Lower lobe of right lung (tissue), 2 donors: ENCODE data around the gene BICD1. TPM values are rescaled to one million over a fixed set of nuclear protein-coding genes. Genes with fewer than 3 reads are reported as not detected.

ENCODE experiments used
- ATAC-seq, 2 donors: fragments of 200-7000 bp; cut with Tn5 transposase; one replicate each; pipeline ENCODE4 v1.9.1; 2020 to 2022; ENCODE audit warnings: mild to moderate bottlenecking in 2 of 2, moderate library complexity in 2 of 2
- DNase-seq: peaks from one replicate; pipeline ENCODE4 v3.0.0-alpha.2; 2020
- H3K27ac ChIP-seq: fragments of 200-600 bp; one replicate; pipeline ENCODE4 v1.8.0; 2022
- H3K27me3 ChIP-seq: fragments of 200-600 bp; one replicate; pipeline ENCODE4 v1.8.0; 2022; ENCODE audit warnings: low read depth
- H3K36me3 ChIP-seq: fragments of 200-600 bp; one replicate; pipeline ENCODE4 v1.8.0; 2022; ENCODE audit warnings: mild to moderate bottlenecking
- H3K4me1 ChIP-seq: fragments of 200-600 bp; one replicate; pipeline ENCODE4 v1.8.0; 2022
- H3K4me3 ChIP-seq: fragments of 200-600 bp; one replicate; pipeline ENCODE4 v1.8.0; 2022; ENCODE audit warnings: mild to moderate bottlenecking
- H3K9me3 ChIP-seq: fragments of 200-600 bp; one replicate; pipeline ENCODE4 v1.8.0; 2022
- intact Hi-C: fragments of 100-400 bp; cut with DNase I; formaldehyde crosslinking; loops from one replicate; pipeline ENCODE4 v1.11.0; 2022
- total RNA-seq: library from RNA; stranded (reverse); fragmentation: NEBNext Ultra II Directional; extraction: Animal tissue kit (Norgen Biotek cat#: 25700); gene quantifications from one replicate; pipeline ENCODE4 v1.2.1, GENCODE V29; 2021
- TF ChIP-seq, protein P1 (sequence below): fragments of 200-600 bp; IDR thresholded peaks from one replicate; pipeline ENCODE4 v1.8.0; 2022; ENCODE audit warnings: antibody characterized with exemption, mild to moderate bottlenecking
- donor health status: DM: no; HTN: yes; CAD: no; lungs with severe emphysema.

Gene BICD1
- total RNA-seq, 1 donor from 2014 or later: 11.0 TPM

DNA sequence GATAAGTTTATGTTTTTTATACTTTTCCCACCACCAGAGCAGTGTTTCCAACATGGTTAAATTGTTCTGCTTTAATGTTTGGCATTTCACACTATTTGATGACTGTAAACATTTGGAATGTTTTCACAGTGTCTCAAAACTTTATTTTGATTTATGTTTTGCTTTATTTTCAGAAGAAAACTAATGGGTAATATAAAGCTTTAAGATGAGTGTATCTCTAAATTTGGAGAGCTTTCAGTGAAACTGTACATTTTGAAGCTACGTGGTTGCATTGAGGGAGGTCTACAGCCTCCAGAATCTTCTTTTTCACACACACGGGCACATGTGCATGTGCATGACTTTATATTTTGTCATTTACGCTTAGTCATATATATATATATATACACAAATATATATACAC is 10.7 kb downstream of the BICD1 start:
- no peak for DNase-seq
- TF ChIP-seq, protein P1, sequence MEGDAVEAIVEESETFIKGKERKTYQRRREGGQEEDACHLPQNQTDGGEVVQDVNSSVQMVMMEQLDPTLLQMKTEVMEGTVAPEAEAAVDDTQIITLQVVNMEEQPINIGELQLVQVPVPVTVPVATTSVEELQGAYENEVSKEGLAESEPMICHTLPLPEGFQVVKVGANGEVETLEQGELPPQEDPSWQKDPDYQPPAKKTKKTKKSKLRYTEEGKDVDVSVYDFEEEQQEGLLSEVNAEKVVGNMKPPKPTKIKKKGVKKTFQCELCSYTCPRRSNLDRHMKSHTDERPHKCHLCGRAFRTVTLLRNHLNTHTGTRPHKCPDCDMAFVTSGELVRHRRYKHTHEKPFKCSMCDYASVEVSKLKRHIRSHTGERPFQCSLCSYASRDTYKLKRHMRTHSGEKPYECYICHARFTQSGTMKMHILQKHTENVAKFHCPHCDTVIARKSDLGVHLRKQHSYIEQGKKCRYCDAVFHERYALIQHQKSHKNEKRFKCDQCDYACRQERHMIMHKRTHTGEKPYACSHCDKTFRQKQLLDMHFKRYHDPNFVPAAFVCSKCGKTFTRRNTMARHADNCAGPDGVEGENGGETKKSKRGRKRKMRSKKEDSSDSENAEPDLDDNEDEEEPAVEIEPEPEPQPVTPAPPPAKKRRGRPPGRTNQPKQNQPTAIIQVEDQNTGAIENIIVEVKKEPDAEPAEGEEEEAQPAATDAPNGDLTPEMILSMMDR: no peak
- H3K4me1 ChIP-seq: peaks cover 9% of the 10 kb centered on the region

GRCh38 chr12:32118806-32119205 is 12.2 kb downstream of the BICD1 start:
- ATAC-seq: no peak
- intact Hi-C loops: no loop called here
- H3K4me3 ChIP-seq: no peak overlapping the region
- no peaks in the 10 kb centered on the region for H3K27me3 ChIP-seq
- TF ChIP-seq, protein P1: no peak
- no peak for DNase-seq
- no peaks in the 10 kb centered on the region for H3K36me3 ChIP-seq
- H3K4me1 ChIP-seq: peaks cover 9% of the 10 kb centered on the region
- no peak overlapping the region for H3K27ac ChIP-seq
- no peaks in the 10 kb centered on the region for H3K9me3 ChIP-seq

More for the DNA sequence above, 10.7 kb downstream of the BICD1 start:
- ATAC-seq: no peak
- intact Hi-C loops: no loop called here
- H3K9me3 ChIP-seq: no peaks in the 10 kb centered on the region
- H3K27me3 ChIP-seq: no peaks in the 10 kb centered on the region
- no peaks in the 10 kb centered on the region for H3K36me3 ChIP-seq
- H3K4me3 ChIP-seq: no peak overlapping the region
- no peak overlapping the region for H3K27ac ChIP-seq

DNA sequence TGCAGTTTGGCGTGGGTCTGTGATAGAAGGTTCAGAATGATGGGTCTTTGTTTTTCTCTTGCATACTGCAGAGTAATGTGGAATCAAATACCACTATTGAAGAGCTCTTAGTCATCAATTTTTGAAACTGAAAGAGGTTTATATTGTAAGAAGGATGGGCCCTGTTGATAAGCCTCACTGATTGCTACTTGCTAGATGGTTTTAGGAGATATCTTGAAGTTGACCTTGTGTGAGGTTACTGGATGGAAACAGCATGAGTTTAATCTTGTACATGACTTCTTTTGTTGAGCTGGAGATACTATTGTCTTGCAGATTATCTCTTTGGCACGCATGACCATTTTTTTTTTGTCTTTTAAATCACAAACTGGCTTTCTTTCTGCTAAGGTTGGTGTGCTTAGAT is 13.8 kb downstream of the BICD1 start:
- H3K27ac ChIP-seq: no peak overlapping the region
- H3K9me3 ChIP-seq: no peaks in the 10 kb centered on the region
- H3K27me3 ChIP-seq: no peaks in the 10 kb centered on the region
- DNase-seq (no peak), ATAC-seq (no peak)
- intact Hi-C loops: no loop called here
- H3K4me1 ChIP-seq: peaks cover 8% of the 10 kb centered on the region
- H3K36me3 ChIP-seq: no peaks in the 10 kb centered on the region
- TF ChIP-seq, protein P1: no peak
- no peak overlapping the region for H3K4me3 ChIP-seq

GRCh38 chr12:32124637-32125036 is 18.0 kb downstream of the BICD1 start:
- Histone ChIP-seq H3K36me3 (no peaks in the 10 kb centered on the region), H3K4me1 (no peaks in the 10 kb centered on the region)

GRCh38 chr12:32125455-32126084 is 18.9 kb downstream of the BICD1 start:
- DNase-seq: no peak
- no peaks in the 10 kb centered on the region for H3K9me3 ChIP-seq
- TF ChIP-seq, protein P1: no peak
- H3K27me3 ChIP-seq: no peaks in the 10 kb centered on the region
- ATAC-seq: no peak
- no peak overlapping the region for H3K4me3 ChIP-seq
- no peaks in the 10 kb centered on the region for H3K4me1 ChIP-seq
- intact Hi-C loops: no loop called here
- no peak overlapping the region for H3K27ac ChIP-seq
- H3K36me3 ChIP-seq: no peaks in the 10 kb centered on the region

More at GRCh38 chr12:32124637-32125036, 18.0 kb downstream of the BICD1 start:
- ATAC-seq (no peak), DNase-seq (no peak)
- TF ChIP-seq, protein P1: no peak
- intact Hi-C loops: no loop called here
- H3K27me3 ChIP-seq: no peaks in the 10 kb centered on the region
- no peaks in the 10 kb centered on the region for H3K9me3 ChIP-seq
- H3K4me3 ChIP-seq: no peak overlapping the region
- H3K27ac ChIP-seq: no peak overlapping the region
